Stomach (tissue), 9 donors: ENCODE data around the gene SLC4A3. TPM values are rescaled to one million over a fixed set of nuclear protein-coding genes. Genes with fewer than 3 reads are reported as not detected.

Source experiments
- DNase-seq, 2 donors: peaks; one replicate each; pipeline versions ENCODE4 v3.0.0 to v3.0.0-alpha.2; 2013 to 2019
- H3K27ac ChIP-seq, 5 donors: fragments of 200-600 bp in 4 of 5; sonication (generic) in 4 of 5; one replicate each; pipeline ENCODE4 v1.5.1; 2013 to 2019; ENCODE audit warnings: mild to moderate bottlenecking in 1 of 5, moderate library complexity in 1 of 5
- H3K27me3 ChIP-seq, 3 donors: fragments of 200-600 bp; sonication (generic); one replicate each; pipeline ENCODE4 v1.5.1; 2017 to 2019; ENCODE audit warnings: mixed run types in 1 of 3
- H3K36me3 ChIP-seq, 4 donors: fragments of 200-600 bp; sonication (generic); 1 replicate in 3 of 4; 2 replicates in 1 of 4; pipeline ENCODE4 v1.5.1; 2016 to 2019
- H3K4me1 ChIP-seq, 4 donors: fragments of 200-600 bp; sonication (generic); one replicate each; pipeline ENCODE4 v1.5.1; 2016 to 2019
- H3K4me3 ChIP-seq, 4 donors: fragments of 200-600 bp; sonication (generic) in 3 of 4; one replicate each; pipeline ENCODE4 v1.5.1; 2016 to 2019; ENCODE audit warnings: mild to moderate bottlenecking in 1 of 4
- H3K9me3 ChIP-seq, 4 donors: fragments of 200-600 bp; sonication (generic); one replicate each; pipeline ENCODE4 v1.5.1; 2016 to 2019
- CTCF ChIP-seq, 7 experiments: fragments of 450-650 bp in 4 of 7; fragments of 200-600 bp in 3 of 7; sonication (generic) in 3 of 7; IDR thresholded peaks; one replicate each; pipeline ENCODE4 v1.5.1; 2016 to 2019; ENCODE audit warnings: antibody characterized with exemption in 7 of 7, control low read depth in 2 of 7, mild to moderate bottlenecking in 1 of 7
- EP300 ChIP-seq: sonication (generic); formaldehyde crosslinking; IDR thresholded peaks from one replicate; pipeline ENCODE4 v1.6.1; 2017; ENCODE audit warnings: antibody characterized with exemption
- POLR2A ChIP-seq, 4 donors: fragments of 450-650 bp; IDR thresholded peaks; one replicate each; pipeline ENCODE4 v1.6.1; 2016; ENCODE audit warnings: antibody characterized with exemption in 4 of 4, control low read depth in 2 of 4, mild to moderate bottlenecking in 1 of 4, moderate library complexity in 1 of 4
- POLR2AphosphoS5 ChIP-seq, 3 donors: sonication (generic); formaldehyde crosslinking; IDR thresholded peaks; one replicate each; pipeline ENCODE4 v1.6.1; 2016; ENCODE audit warnings: antibody characterized with exemption in 3 of 3
- WGBS, 5 donors: extraction: QIAGEN DNeasy Blood & Tissue Kit in 3 of 5; methylation state at CpG; one replicate each; pipeline versions ENCODE4 v1.1.5 to v1.1.7; 2013 to 2018; 5-methylcytosine and 5-hydroxymethylcytosine counted together
- intact Hi-C: fragments of 100-400 bp; cut with DNase I; formaldehyde crosslinking; loops from one replicate; pipeline ENCODE4 v1.15.1; 2023; ENCODE audit warnings: low total_unique reads
- polyA plus RNA-seq, 3 donors: library from polyadenylated mRNA; stranded (reverse); fragments of 200-250 nt; gene quantifications; one replicate each; pipeline ENCODE4 v1.2.3, GENCODE V29; 2013
- total RNA-seq, 5 donors: library from RNA; depleted of rRNA; stranded (reverse); fragments of >200 nt; gene quantifications; one replicate each; pipeline versions ENCODE4 v1.1.0 to v1.2.3, GENCODE V29; 2014 to 2016
- donor health status: healthy with polysubstance abuse.
- donor health status: Bipolar disorder and iron deficiency.
- donor health status: healthy.

SLC4A3 gene
- total and polyA plus RNA-seq, 8 donors, result 0.58 to 22.8 (median 1.6) TPM; not detected in 1

DNA sequence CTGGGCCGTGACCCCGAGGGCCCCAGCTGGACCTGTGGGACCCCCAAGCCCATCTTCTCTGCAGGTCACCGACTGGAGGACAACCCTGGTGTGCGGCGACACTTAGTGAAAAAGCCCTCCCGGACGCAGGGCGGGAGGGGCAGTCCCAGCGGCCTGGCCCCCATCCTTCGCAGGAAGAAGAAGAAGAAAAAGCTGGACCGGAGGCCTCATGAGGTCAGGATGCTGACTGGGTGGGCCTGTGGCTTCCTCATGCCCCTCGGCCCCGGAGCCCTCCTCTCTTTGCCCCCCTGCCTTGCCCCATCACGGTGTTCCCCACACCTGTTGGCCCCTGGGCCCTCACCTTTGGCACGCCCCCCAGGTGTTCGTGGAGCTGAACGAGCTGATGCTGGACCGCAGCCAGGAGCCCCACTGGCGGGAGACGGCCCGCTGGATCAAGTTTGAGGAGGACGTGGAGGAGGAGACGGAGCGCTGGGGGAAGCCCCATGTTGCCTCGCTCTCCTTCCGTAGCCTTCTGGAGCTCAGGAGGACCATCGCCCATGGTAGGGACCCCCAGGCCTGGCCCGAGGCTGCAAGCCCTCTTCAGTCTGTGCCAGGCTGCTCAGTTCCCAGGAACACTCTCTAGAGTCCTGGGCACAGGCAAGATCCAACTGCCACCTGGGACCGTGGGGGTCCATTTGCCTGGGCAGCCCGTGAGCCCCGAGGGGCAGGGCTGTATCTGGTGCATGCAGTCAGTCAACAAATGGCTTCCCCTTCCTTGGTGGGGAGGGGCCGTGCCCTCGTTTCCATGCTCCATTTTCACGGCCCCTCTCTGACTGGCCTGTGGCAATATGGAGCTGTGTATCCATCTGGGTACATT, 4.7 kb downstream of the SLC4A3 start:
- peak in 1 of 2 donors; percentile 11 for DNase-seq
- Histone ChIP-seq H3K4me3 (no peak overlapping the region), H3K4me1 (peaks cover 6 to 13% (median 8%) of the 10 kb centered on the region in 4 donors), H3K27me3 (peaks cover 0 to 23% (median 17%) of the 10 kb centered on the region in 3 donors), H3K36me3 (no peaks in the 10 kb centered on the region), H3K9me3 (no peaks in the 10 kb centered on the region), H3K27ac (no peak overlapping the region)
- 81 to 87% (median 84%) methylated on average over 23 to 34 of the region's 34 CpGs for WGBS, 5 donors
- TF ChIP-seq EP300 (no peak), CTCF (IDR thresholded peaks at IDR 0.05) (no peak), POLR2A (IDR thresholded peaks at IDR 0.05) (no peak), POLR2AphosphoS5 (IDR thresholded peaks at IDR 0.05) (no peak)
- intact Hi-C loops, result no loop called here

- 80 to 92% (median 90%) methylated on average over 4 to 8 of the region's 8 CpGs for WGBS, 5 donors
Measured at GRCh38 chr2:219632760-219633105, 5.3 kb downstream of the SLC4A3 start.

GRCh38 chr2:219633276-219634065, 6.0 kb downstream of the SLC4A3 start:
- Histone ChIP-seq H3K4me1 (peaks cover 0 to 2% (median 0%) of the 10 kb centered on the region in 4 donors), H3K36me3 (no peaks in the 10 kb centered on the region), H3K27ac (no peak overlapping the region), H3K4me3 (no peak overlapping the region), H3K27me3 (peaks cover 0 to 13% (median 7%) of the 10 kb centered on the region in 3 donors), H3K9me3 (no peaks in the 10 kb centered on the region)
- WGBS, 5 donors, result 84 to 91% (median 89%) methylated on average over 14 to 22 of the region's 22 CpGs
- DNase-seq, result peak in 1 of 2 donors; percentile 15
- intact Hi-C loops, result no loop called here
- TF ChIP-seq POLR2A (IDR thresholded peaks at IDR 0.05) (no peak), EP300 (no peak), CTCF (IDR thresholded peaks at IDR 0.05) (no peak)

More at GRCh38 chr2:219632760-219633105, 5.3 kb downstream of the SLC4A3 start:
- no peak for TF ChIP-seq POLR2A (IDR thresholded peaks at IDR 0.05)
- no peak for TF ChIP-seq POLR2AphosphoS5 (IDR thresholded peaks at IDR 0.05)
- TF ChIP-seq CTCF (IDR thresholded peaks at IDR 0.05), result no peak
- TF ChIP-seq EP300, result no peak
- Histone ChIP-seq H3K4me3 (no peak overlapping the region), H3K4me1 (peaks cover 4 to 9% (median 6%) of the 10 kb centered on the region in 4 donors), H3K27ac (no peak overlapping the region), H3K36me3 (no peaks in the 10 kb centered on the region), H3K27me3 (peaks cover 0 to 19% (median 14%) of the 10 kb centered on the region in 3 donors), H3K9me3 (no peaks in the 10 kb centered on the region)
- intact Hi-C loops, result no loop called here
- peak in 1 of 2 donors; percentile 20 for DNase-seq

- no peak overlapping the region for H3K27ac ChIP-seq
- H3K4me1 ChIP-seq, result no peaks in the 10 kb centered on the region
- DNase-seq, result no peak
- intact Hi-C loops, result no loop called here
- H3K36me3 ChIP-seq, result no peaks in the 10 kb centered on the region
- peaks cover 0 to 6% (median 0%) of the 10 kb centered on the region in 3 donors for H3K27me3 ChIP-seq
- TF ChIP-seq POLR2AphosphoS5 (IDR thresholded peaks at IDR 0.05), result no peak
- TF ChIP-seq CTCF (IDR thresholded peaks at IDR 0.05), result no peak
- no peak for TF ChIP-seq POLR2A (IDR thresholded peaks at IDR 0.05)
- no peak for TF ChIP-seq EP300
- WGBS, 5 donors, result 84 to 92% (median 90%) methylated on average over 13 to 15 of the region's 15 CpGs
- no peak overlapping the region for H3K4me3 ChIP-seq
- no peaks in the 10 kb centered on the region for H3K9me3 ChIP-seq
Measured at GRCh38 chr2:219634171-219634940, 6.9 kb downstream of the SLC4A3 start.
